GM12865 (cell line): ENCODE results near the gene GAS6.
"Not testable (repeated sequence)": the region's sequence is repeated elsewhere in the genome, so short reads cannot be mapped to it uniquely, and the experiment has no call there.

ENCODE experiments used
- DNase-seq: peaks from one replicate; pipeline ENCODE4 v3.0.0; 2010; ENCODE audit warnings: low read depth
- H3K4me3 ChIP-seq: 2 replicates; pipeline ENCODE4 v1.5.1; 2011; ENCODE audit warnings: mild to moderate bottlenecking, low read depth, low read length, control low read depth
- TF ChIP-seq, protein P1 (sequence below): IDR thresholded peaks from 2 replicates; pipeline ENCODE4 v1.5.1; 2011; ENCODE audit warnings: low read length, control low read depth, low read depth, inconsistent platforms; ENCODE audit not compliant: insufficient read depth; ENCODE audit errors: missing control alignments

Gene GAS6

DNA sequence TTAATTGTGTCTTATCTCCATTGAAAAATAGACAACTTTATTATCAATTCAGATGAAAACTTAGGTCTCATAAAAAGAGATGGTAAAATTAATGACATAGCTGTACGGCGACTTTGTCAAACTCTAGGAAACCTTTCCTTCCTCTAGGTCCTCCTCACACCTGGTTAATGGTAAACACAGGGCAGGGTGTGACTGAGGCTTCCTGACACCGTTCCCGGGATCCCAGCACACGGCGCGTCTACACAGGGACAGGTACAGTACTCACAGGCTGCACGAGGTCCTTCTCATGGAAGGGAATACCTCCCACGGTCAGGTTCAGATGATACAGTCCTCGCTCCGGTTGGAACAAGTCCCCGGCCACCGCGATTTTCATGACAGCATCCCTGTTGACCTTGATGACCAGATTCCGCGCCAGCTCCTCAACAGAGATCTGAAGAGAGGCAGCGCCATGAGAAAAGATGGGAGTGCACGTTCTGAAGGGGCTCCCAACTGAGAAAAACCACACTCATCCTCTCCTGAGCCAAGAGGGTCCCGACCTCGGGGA lies 35.5 kb downstream of the GAS6 start:
- no peak for DNase-seq
- H3K4me3 ChIP-seq = no peak overlapping the region
- TF ChIP-seq, protein P1, sequence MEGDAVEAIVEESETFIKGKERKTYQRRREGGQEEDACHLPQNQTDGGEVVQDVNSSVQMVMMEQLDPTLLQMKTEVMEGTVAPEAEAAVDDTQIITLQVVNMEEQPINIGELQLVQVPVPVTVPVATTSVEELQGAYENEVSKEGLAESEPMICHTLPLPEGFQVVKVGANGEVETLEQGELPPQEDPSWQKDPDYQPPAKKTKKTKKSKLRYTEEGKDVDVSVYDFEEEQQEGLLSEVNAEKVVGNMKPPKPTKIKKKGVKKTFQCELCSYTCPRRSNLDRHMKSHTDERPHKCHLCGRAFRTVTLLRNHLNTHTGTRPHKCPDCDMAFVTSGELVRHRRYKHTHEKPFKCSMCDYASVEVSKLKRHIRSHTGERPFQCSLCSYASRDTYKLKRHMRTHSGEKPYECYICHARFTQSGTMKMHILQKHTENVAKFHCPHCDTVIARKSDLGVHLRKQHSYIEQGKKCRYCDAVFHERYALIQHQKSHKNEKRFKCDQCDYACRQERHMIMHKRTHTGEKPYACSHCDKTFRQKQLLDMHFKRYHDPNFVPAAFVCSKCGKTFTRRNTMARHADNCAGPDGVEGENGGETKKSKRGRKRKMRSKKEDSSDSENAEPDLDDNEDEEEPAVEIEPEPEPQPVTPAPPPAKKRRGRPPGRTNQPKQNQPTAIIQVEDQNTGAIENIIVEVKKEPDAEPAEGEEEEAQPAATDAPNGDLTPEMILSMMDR = no peak

DNA sequence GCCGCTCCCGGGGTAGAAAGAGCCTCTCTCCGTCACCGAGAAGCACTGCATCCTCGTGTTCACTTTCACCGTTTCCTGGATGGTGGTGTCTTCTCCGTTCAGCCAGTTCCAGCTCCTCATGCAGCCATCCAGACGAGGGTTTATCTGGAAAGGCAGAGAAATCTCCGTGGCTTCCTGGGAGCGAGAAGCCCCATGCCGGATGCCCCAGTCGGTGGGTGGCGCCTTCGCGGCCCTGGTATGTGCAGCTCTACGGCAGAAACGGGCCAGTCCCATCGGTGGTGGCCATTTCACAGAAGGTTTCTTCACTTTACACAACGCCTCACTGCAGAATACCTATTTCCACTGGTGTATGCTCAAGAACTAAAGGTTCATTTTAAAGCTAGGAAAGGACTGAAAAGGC lies 36.9 kb downstream of the GAS6 start:
- no peak overlapping the region for H3K4me3 ChIP-seq
- TF ChIP-seq, protein P1 = no peak
- DNase-seq = no peak

DNA sequence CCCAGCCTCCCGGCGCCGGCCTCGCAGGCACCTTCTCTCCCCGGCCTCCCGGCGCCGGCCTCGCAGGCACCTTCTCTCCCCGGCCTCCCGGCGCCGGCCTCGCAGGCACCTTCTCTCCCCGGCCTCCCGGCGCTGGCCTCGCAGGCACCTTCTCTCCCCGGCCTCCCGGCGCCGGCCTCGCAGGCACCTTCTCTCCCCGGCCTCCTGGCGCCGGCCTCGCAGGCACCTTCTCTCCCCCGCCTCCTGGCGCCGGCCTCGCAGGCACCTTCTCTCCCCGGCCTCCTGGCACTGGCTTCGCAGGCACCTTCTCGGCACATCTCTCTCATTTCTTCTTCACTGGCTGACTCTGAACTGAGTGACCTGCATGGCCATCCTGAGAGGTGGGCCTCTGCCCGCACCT lies 37.4 kb downstream of the GAS6 start:
- DNase-seq, H3K4me3 ChIP-seq: not testable (repeated sequence)

DNA sequence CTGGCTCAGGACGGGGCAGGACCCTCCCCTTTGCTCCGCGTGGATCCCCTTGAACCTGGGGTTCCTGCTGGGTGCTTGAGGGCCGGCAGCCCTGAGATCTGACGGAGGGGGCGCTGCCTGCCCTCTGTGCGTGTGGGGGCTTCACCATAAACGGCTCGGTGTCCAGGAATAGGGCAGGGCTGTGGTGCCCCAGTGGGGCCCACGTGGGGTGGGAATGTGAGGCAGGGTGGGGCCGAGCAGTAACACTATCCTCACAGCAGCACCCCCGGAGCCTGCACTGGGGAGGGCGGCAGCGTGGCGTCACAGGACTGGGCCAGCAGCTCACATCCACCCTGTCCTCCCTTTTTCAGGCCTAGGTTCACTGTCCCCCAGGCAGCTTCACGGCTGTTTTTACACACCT lies 38.0 kb downstream of the GAS6 start:
- TF ChIP-seq, protein P1 = no peak
- H3K4me3 ChIP-seq = no peak overlapping the region
- no peak for DNase-seq

DNA sequence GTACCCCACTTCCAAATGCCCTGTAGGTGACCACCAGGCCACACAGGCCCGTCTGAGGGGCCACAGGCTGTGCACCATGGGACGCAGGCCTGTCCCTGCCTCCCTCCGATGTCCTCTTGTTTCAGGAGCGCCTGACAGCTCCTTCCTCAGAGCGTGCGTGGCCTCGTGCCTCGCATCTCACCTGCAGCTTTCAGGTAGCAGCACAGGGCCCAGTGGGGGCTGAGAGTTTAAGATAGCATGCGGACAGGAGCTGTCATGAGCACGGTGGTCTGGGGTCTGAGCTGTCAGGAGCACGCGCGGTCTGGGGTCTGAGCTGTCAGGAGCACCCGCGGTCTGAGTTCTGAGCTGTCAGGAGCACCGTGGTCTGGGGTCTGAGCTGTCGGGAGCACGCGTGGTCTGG lies 40.1 kb downstream of the GAS6 start:
- TF ChIP-seq, protein P1 = no peak
- no peak for DNase-seq
- no peak overlapping the region for H3K4me3 ChIP-seq

DNA sequence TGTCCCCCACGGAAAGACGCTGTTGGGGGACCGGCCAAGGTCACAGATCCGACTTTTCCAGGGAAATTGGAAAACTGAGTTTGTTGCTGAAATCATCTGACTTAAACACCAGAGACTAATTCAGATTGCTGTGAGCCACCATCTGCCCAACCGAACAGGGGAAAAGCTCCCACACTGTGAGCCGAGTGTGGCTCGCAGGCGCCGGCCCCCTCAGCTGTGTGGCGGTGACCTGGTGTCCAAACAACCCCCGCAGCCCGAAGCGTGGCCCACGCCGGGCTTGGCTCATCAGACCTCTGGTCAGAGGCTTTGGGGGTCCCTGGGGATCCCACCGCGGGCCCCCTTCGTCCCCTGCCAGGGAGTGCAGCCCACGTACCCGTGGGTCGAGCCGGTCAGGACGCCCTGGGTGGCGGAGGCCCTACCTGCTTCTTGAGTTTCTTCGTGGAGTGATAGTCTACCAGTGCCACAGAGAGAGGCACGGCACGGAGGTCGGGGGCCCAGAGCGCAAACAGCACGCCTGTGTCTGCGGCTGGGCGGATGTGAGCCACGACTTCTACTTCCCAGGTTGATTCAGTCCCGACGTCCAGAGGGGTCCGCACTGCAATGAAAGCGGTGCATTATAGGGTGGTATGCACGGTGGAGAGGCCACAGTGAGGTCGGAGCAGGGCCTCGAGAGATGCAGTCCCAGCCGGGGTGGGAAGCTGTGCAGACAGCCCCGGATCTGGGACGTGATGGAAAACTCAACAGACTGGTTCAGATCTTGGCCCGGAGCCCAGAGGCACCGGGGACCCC lies 40.7 kb downstream of the GAS6 start:
- TF ChIP-seq, protein P1 = no peak
- no peak overlapping the region for H3K4me3 ChIP-seq
- no peak for DNase-seq

DNA sequence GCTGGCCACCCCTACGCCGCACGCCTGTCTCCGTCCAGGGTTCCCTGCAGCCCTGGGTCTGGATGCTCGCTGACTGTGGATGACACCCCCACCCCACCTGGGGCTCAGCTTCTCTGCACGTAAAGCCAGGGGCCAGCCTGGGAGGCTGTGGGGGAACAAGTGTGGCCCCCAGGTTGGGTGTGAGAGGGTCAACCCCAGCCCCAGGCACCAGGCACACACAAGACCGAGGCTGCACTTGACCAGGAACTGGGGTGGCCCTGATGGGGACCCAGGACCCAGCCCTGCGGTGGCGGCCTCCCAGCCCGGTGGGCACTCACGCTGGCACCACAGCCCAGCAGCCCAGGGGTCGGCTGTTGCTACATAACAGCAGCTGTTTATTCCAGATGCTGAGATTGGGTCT lies 41.6 kb downstream of the GAS6 start:
- no peak for DNase-seq
- TF ChIP-seq, protein P1 = no peak
- H3K4me3 ChIP-seq = no peak overlapping the region
